ENCODE measurements around the gene MAD2L1BP.

- no peak for TF ChIP-seq POLR2A (IDR thresholded peaks at IDR 0.05)
- TF ChIP-seq, protein P1, sequence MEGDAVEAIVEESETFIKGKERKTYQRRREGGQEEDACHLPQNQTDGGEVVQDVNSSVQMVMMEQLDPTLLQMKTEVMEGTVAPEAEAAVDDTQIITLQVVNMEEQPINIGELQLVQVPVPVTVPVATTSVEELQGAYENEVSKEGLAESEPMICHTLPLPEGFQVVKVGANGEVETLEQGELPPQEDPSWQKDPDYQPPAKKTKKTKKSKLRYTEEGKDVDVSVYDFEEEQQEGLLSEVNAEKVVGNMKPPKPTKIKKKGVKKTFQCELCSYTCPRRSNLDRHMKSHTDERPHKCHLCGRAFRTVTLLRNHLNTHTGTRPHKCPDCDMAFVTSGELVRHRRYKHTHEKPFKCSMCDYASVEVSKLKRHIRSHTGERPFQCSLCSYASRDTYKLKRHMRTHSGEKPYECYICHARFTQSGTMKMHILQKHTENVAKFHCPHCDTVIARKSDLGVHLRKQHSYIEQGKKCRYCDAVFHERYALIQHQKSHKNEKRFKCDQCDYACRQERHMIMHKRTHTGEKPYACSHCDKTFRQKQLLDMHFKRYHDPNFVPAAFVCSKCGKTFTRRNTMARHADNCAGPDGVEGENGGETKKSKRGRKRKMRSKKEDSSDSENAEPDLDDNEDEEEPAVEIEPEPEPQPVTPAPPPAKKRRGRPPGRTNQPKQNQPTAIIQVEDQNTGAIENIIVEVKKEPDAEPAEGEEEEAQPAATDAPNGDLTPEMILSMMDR (IDR thresholded peaks at IDR 0.05), result no peak
- no peak for TF ChIP-seq EP300 (IDR thresholded peaks at IDR 0.05)
Observed at GRCh38 chr6:43680308-43681200, 44.9 kb downstream of the MAD2L1BP start.
